GM12878 (cell line): ENCODE results near the gene PRRC2B.

Experiments
- CEBPB ChIP-seq, 2 experiments: fragments of 150-350 bp in 1 of 2; IDR thresholded peaks; 2 replicates each; pipeline ENCODE4 v1.6.1; 2012 to 2014; ENCODE audit warnings: low read depth in 2 of 2, low read length in 2 of 2, borderline replicate concordance in 1 of 2, inconsistent platforms in 1 of 2
- CTCF ChIP-seq, 3 experiments: IDR thresholded peaks in 2 of 3; conservative IDR thresholded peaks in 1 of 3; 2 replicates each; pipeline ENCODE4 v1.5.1; 2011; ENCODE audit warnings: low read depth in 3 of 3, low read length in 3 of 3, mild to moderate bottlenecking in 3 of 3, control low read depth in 2 of 3, moderate library complexity in 2 of 3, inconsistent platforms in 1 of 3, mixed read lengths in 1 of 3; ENCODE audit not compliant: control insufficient read depth in 2 of 3, insufficient read depth in 1 of 3; ENCODE audit errors: extremely low read depth in 1 of 3
- NR2C2 ChIP-seq: IDR thresholded peaks from 2 replicates; pipeline ENCODE4 v1.6.1; 2011; ENCODE audit warnings: borderline replicate concordance, low read depth; ENCODE audit not compliant: control insufficient read depth, insufficient read length
- POLR2AphosphoS5 ChIP-seq: IDR thresholded peaks from 2 replicates; pipeline ENCODE4 v1.6.1; 2011; ENCODE audit warnings: mild to moderate bottlenecking, low read length, inconsistent platforms
- RAD21 ChIP-seq: IDR thresholded peaks from 2 replicates; pipeline ENCODE4 v1.6.1; 2011; ENCODE audit warnings: mild to moderate bottlenecking, low read depth, low read length, moderate library complexity; ENCODE audit not compliant: insufficient read depth

- no peak for TF ChIP-seq CTCF (IDR thresholded peaks at IDR 0.05 in 2 of 3, conservative IDR thresholded peaks at IDR 0.05 in 1 of 3; ENCODE audit: control insufficient read depth in 2 of 3, extremely low read depth in 1 of 3, insufficient read depth in 1 of 3, low read depth in 3 of 3, low read length in 3 of 3)
- TF ChIP-seq NR2C2: no peak
- no peak for TF ChIP-seq POLR2AphosphoS5
- TF ChIP-seq RAD21: no peak
- no peak for TF ChIP-seq CEBPB (IDR thresholded peaks at IDR 0.05; ENCODE audit: borderline replicate concordance in 1 of 2, low read depth in 2 of 2, low read length in 2 of 2)
Observed at GRCh38 chr9:131454028-131454427, 60.1 kb downstream of the PRRC2B start.
